ENCODE measurements around the gene KDM5A. TPM values are rescaled to one million over a fixed set of nuclear protein-coding genes. Genes with fewer than 3 reads are reported as not detected.

KDM5A gene
- polyA plus RNA-seq, 3 donors = 12.2 to 31.4 (median 17.1) TPM

- intact Hi-C loops (cut with micrococcal nuclease) = no loop called here
- Histone ChIP-seq H3K4me2 (replicated peaks; ENCODE audit: extremely low read depth, low read length, poor library complexity, severe bottlenecking) (no peak overlapping the region), H3K79me2 (ENCODE audit: insufficient read depth, low read length) (no peaks in the 10 kb centered on the region), H3K9ac (ENCODE audit: insufficient read depth, low read length, poor library complexity, severe bottlenecking) (no peak overlapping the region), H3K36me3 (replicated peaks in 1 of 2; ENCODE audit: control insufficient read depth in 1 of 2, insufficient read depth in 2 of 2, low read length in 2 of 2) (no peaks in the 10 kb centered on the region), H3K9me3 (replicated peaks in 1 of 2; ENCODE audit: control insufficient read depth in 1 of 2, insufficient read depth in 1 of 2, low read length in 2 of 2) (no peaks in the 10 kb centered on the region), H3K27me3 (ENCODE audit: control insufficient read depth in 2 of 2, insufficient read depth in 2 of 2, low read length in 2 of 2) (peaks cover under 1 to 5% of the 10 kb centered on the region in 2 donors), H4K20me1 (ENCODE audit: insufficient read depth, low read length) (no peaks in the 10 kb centered on the region), H3K4me1 (ENCODE audit: control insufficient read depth in 1 of 2, insufficient read depth in 2 of 2, low read length in 2 of 2) (no peaks in the 10 kb centered on the region), H3K4me3 (replicated peaks in 1 of 3; ENCODE audit: low read depth in 2 of 3, low read length in 3 of 3) (no peak overlapping the region), H3K27ac (ENCODE audit: low read depth in 1 of 2, low read length in 2 of 2) (no peak overlapping the region), H2AFZ (ENCODE audit: insufficient read depth, low read depth, low read length, poor library complexity, severe bottlenecking) (no peak overlapping the region)
- peaks cover 0 to 4% (median 0%) of the 10 kb centered on the region in 7 donors for H3K9me3 Mint-ChIP-seq
- H3K4me3 Mint-ChIP-seq = no peak overlapping the region
- WGBS (ENCODE audit: insufficient coverage) = 71% methylated on average over 1 of the region's 3 CpGs
- H3K27me3 Mint-ChIP-seq (ENCODE audit: low read depth in 3 of 3) = peaks cover 14 to 28% (median 21%) of the 10 kb centered on the region in 3 donors
- no peaks in the 10 kb centered on the region for H3K4me1 Mint-ChIP-seq
- no peak for DNase-seq
- TF ChIP-seq CTCF (IDR thresholded peaks at IDR 0.05) = no peak
- no peak overlapping the region for H3K27ac Mint-ChIP-seq
- no peaks in the 10 kb centered on the region for H3K36me3 Mint-ChIP-seq
Observed at GRCh38 chr12:256958-257357, 132.2 kb downstream of the KDM5A start.

- H3K79me2 ChIP-seq (ENCODE audit: insufficient read depth, low read length) = no peaks in the 10 kb centered on the region
- H3K4me1 ChIP-seq (ENCODE audit: control insufficient read depth in 1 of 2, insufficient read depth in 2 of 2, low read length in 2 of 2) = no peaks in the 10 kb centered on the region
- no peaks in the 10 kb centered on the region for H4K20me1 ChIP-seq (ENCODE audit: insufficient read depth, low read length)
- no peak overlapping the region for H3K9ac ChIP-seq (ENCODE audit: insufficient read depth, low read length, poor library complexity, severe bottlenecking)
- DNase-seq = no peak
- WGBS (ENCODE audit: insufficient coverage) = 91% methylated on average over 5 of the region's 6 CpGs
- Mint-ChIP-seq H3K9me3 (peaks cover 0 to 4% (median 0%) of the 10 kb centered on the region in 7 donors), H3K27ac (no peak overlapping the region), H3K4me1 (no peaks in the 10 kb centered on the region), H3K36me3 (no peaks in the 10 kb centered on the region), H3K4me3 (no peak overlapping the region), H3K27me3 (ENCODE audit: low read depth in 3 of 3) (peaks cover 10 to 25% (median 19%) of the 10 kb centered on the region in 3 donors)
- no peak for TF ChIP-seq CTCF (IDR thresholded peaks at IDR 0.05)
- H3K36me3 ChIP-seq (replicated peaks in 1 of 2; ENCODE audit: control insufficient read depth in 1 of 2, insufficient read depth in 2 of 2, low read length in 2 of 2) = no peaks in the 10 kb centered on the region
- H3K27me3 ChIP-seq (ENCODE audit: control insufficient read depth in 2 of 2, insufficient read depth in 2 of 2, low read length in 2 of 2) = peaks cover 0 to 5% of the 10 kb centered on the region in 2 donors
- no peak overlapping the region for H3K4me3 ChIP-seq (replicated peaks in 1 of 3; ENCODE audit: low read depth in 2 of 3, low read length in 3 of 3)
- no peak overlapping the region for H3K27ac ChIP-seq (ENCODE audit: low read depth in 1 of 2, low read length in 2 of 2)
- intact Hi-C loops (cut with micrococcal nuclease) = no loop called here
- no peaks in the 10 kb centered on the region for H3K9me3 ChIP-seq (replicated peaks in 1 of 2; ENCODE audit: control insufficient read depth in 1 of 2, insufficient read depth in 1 of 2, low read length in 2 of 2)
- no peak overlapping the region for H2AFZ ChIP-seq (ENCODE audit: insufficient read depth, low read depth, low read length, poor library complexity, severe bottlenecking)
- no peak overlapping the region for H3K4me2 ChIP-seq (replicated peaks; ENCODE audit: extremely low read depth, low read length, poor library complexity, severe bottlenecking)
Observed at GRCh38 chr12:256225-256624, 132.9 kb downstream of the KDM5A start.

Data from CD14-positive monocyte (primary cell).